KMS-11 (cell line): Measurements from ENCODE around the gene THYN1.

Source experiments
- H2AFZ ChIP-seq: fragments of 200-600 bp; sonication (generic); 2 replicates; pipeline ENCODE4 v1.6.1; 2016; ENCODE audit warnings: antibody characterized with exemption, mixed run types, low read depth
- H3K27ac ChIP-seq: fragments of 200-600 bp; sonication (generic); 2 replicates; pipeline ENCODE4 v1.6.1; 2016; ENCODE audit warnings: mild to moderate bottlenecking, mixed run types
- H3K27me3 ChIP-seq: fragments of 200-600 bp; sonication (generic); 2 replicates; pipeline ENCODE4 v1.6.1; 2017; ENCODE audit warnings: mild to moderate bottlenecking, low read depth, mixed run types, moderate library complexity; ENCODE audit not compliant: insufficient read depth
- H3K36me3 ChIP-seq: fragments of 200-600 bp; sonication (generic); 2 replicates; pipeline ENCODE4 v1.6.1; 2017; ENCODE audit warnings: mild to moderate bottlenecking, mixed run types; ENCODE audit not compliant: insufficient read depth
- H3K4me1 ChIP-seq: fragments of 200-600 bp; sonication (generic); 2 replicates; pipeline ENCODE4 v1.6.1; 2016; ENCODE audit warnings: mild to moderate bottlenecking, low read depth, mixed run types; ENCODE audit not compliant: poor library complexity, severe bottlenecking
- H3K4me2 ChIP-seq: fragments of 200-600 bp; sonication (generic); 2 replicates; pipeline ENCODE4 v1.7.0; 2016; ENCODE audit warnings: mild to moderate bottlenecking, mixed run types
- H3K4me3 ChIP-seq: fragments of 200-600 bp; sonication (generic); IDR thresholded peaks from 2 replicates; pipeline ENCODE4 v1.6.1; 2017; ENCODE audit warnings: low read depth, low read length, mixed read lengths; ENCODE audit not compliant: insufficient read depth
- H3K79me2 ChIP-seq: fragments of 200-600 bp; sonication (generic); 2 replicates; pipeline ENCODE4 v1.6.1; 2016; ENCODE audit warnings: low read depth, mixed run types; ENCODE audit not compliant: insufficient read depth
- H3K9ac ChIP-seq: fragments of 200-600 bp; sonication (generic); 2 replicates; pipeline ENCODE4 v1.6.1; 2016; ENCODE audit warnings: mild to moderate bottlenecking, mixed run types
- H4K20me1 ChIP-seq: fragments of 200-600 bp; sonication (generic); 2 replicates; pipeline ENCODE4 v1.6.1; 2016; ENCODE audit warnings: mild to moderate bottlenecking, mixed run types; ENCODE audit not compliant: insufficient read depth
- CTCF ChIP-seq: fragments of 200-600 bp; sonication (generic); conservative IDR thresholded peaks from 2 replicates; pipeline ENCODE4 v1.6.1; 2017; ENCODE audit warnings: low read depth, mild to moderate bottlenecking, antibody characterized with exemption, low read length, moderate library complexity, mixed read lengths

THYN1 gene

GRCh38 chr11:134230339-134230738, 22.8 kb downstream of the THYN1 start:
- H3K36me3 ChIP-seq = no peaks in the 10 kb centered on the region
- no peaks in the 10 kb centered on the region for H3K27me3 ChIP-seq
- H3K4me3 ChIP-seq = no peak overlapping the region
- peaks cover 6% of the 10 kb centered on the region for H3K4me1 ChIP-seq
- H3K9ac ChIP-seq = no peak overlapping the region
- H2AFZ ChIP-seq = no peak overlapping the region
- no peak overlapping the region for H3K27ac ChIP-seq
- TF ChIP-seq CTCF = no peak
- no peak overlapping the region for H3K4me2 ChIP-seq
- H4K20me1 ChIP-seq = no peaks in the 10 kb centered on the region
- peaks cover 30% of the 10 kb centered on the region for H3K79me2 ChIP-seq

- Histone ChIP-seq H3K9ac (no peak overlapping the region), H3K27me3 (no peaks in the 10 kb centered on the region), H4K20me1 (no peaks in the 10 kb centered on the region), H3K4me1 (peaks cover 6% of the 10 kb centered on the region), H3K36me3 (no peaks in the 10 kb centered on the region), H2AFZ (no peak overlapping the region), H3K4me2 (no peak overlapping the region), H3K79me2 (peaks cover 31% of the 10 kb centered on the region), H3K4me3 (no peak overlapping the region), H3K27ac (no peak overlapping the region)
- TF ChIP-seq CTCF = no peak
Measured at GRCh38 chr11:134229126-134229790, 23.9 kb downstream of the THYN1 start.

- H2AFZ ChIP-seq = no peak overlapping the region
- H3K4me1 ChIP-seq = peaks cover 6% of the 10 kb centered on the region
- H3K36me3 ChIP-seq = no peaks in the 10 kb centered on the region
- no peak overlapping the region for H3K4me2 ChIP-seq
- no peak overlapping the region for H3K9ac ChIP-seq
- no peaks in the 10 kb centered on the region for H4K20me1 ChIP-seq
- peaks cover 31% of the 10 kb centered on the region for H3K79me2 ChIP-seq
- no peaks in the 10 kb centered on the region for H3K27me3 ChIP-seq
- H3K27ac ChIP-seq = no peak overlapping the region
- TF ChIP-seq CTCF = no peak
- H3K4me3 ChIP-seq = no peak overlapping the region
Measured at GRCh38 chr11:134228625-134229024, 24.5 kb downstream of the THYN1 start.

GRCh38 chr11:134226806-134227325, 26.3 kb downstream of the THYN1 start:
- peaks cover 17% of the 10 kb centered on the region for H3K4me1 ChIP-seq
- H2AFZ ChIP-seq = no peak overlapping the region
- peak overlapping the region; percentile 73 for H3K4me2 ChIP-seq
- no peak overlapping the region for H3K9ac ChIP-seq
- no peaks in the 10 kb centered on the region for H4K20me1 ChIP-seq
- TF ChIP-seq CTCF = no peak
- no peaks in the 10 kb centered on the region for H3K36me3 ChIP-seq
- no peak overlapping the region for H3K4me3 ChIP-seq
- H3K27ac ChIP-seq = no peak overlapping the region
- no peaks in the 10 kb centered on the region for H3K27me3 ChIP-seq
- H3K79me2 ChIP-seq = peaks cover 48% of the 10 kb centered on the region
